Peyer's patch (tissue), 4 donors: Measurements from ENCODE around the gene TERT.

Source experiments
- POLR2A ChIP-seq, 2 donors: fragments of 450-650 bp; IDR thresholded peaks; one replicate each; pipeline ENCODE4 v1.5.1; 2017; ENCODE audit warnings: antibody characterized with exemption in 2 of 2, mild to moderate bottlenecking in 2 of 2, moderate library complexity in 2 of 2
- TF ChIP-seq, protein P1 (sequence below), 6 experiments: fragments of 450-650 bp in 4 of 6; fragments of 200-600 bp in 2 of 6; sonication (generic) in 1 of 6; IDR thresholded peaks; one replicate each; pipeline ENCODE4 v1.5.1; 2017 to 2019; ENCODE audit warnings: antibody characterized with exemption in 6 of 6, mild to moderate bottlenecking in 3 of 6, moderate library complexity in 1 of 6

DNA sequence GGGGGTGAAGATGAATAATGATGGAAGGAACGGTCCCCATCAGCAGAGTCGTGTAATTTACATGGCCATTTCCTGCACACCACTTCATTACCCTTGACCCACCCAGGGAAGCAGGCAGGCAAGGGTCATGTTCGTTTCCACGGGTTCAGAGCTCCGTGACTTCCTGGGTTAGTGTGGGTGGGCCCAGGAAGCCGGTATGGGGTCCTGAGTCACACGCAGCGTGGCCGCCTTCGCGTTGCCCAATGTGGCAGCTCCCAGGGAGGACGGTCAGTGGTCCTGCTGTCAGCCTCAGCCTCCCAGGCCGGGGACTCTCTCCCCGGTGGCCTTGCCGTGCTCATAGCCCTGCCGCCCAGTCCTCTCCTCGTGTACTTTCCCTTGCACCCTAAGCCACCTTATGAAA, 5.1 kb upstream of the TERT start:
- TF ChIP-seq, protein P1, sequence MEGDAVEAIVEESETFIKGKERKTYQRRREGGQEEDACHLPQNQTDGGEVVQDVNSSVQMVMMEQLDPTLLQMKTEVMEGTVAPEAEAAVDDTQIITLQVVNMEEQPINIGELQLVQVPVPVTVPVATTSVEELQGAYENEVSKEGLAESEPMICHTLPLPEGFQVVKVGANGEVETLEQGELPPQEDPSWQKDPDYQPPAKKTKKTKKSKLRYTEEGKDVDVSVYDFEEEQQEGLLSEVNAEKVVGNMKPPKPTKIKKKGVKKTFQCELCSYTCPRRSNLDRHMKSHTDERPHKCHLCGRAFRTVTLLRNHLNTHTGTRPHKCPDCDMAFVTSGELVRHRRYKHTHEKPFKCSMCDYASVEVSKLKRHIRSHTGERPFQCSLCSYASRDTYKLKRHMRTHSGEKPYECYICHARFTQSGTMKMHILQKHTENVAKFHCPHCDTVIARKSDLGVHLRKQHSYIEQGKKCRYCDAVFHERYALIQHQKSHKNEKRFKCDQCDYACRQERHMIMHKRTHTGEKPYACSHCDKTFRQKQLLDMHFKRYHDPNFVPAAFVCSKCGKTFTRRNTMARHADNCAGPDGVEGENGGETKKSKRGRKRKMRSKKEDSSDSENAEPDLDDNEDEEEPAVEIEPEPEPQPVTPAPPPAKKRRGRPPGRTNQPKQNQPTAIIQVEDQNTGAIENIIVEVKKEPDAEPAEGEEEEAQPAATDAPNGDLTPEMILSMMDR (IDR thresholded peaks at IDR 0.05): no peak
- TF ChIP-seq POLR2A (IDR thresholded peaks at IDR 0.05): no peak
